ENCODE measurements around the gene SCUBE2.

SCUBE2 gene

DNA sequence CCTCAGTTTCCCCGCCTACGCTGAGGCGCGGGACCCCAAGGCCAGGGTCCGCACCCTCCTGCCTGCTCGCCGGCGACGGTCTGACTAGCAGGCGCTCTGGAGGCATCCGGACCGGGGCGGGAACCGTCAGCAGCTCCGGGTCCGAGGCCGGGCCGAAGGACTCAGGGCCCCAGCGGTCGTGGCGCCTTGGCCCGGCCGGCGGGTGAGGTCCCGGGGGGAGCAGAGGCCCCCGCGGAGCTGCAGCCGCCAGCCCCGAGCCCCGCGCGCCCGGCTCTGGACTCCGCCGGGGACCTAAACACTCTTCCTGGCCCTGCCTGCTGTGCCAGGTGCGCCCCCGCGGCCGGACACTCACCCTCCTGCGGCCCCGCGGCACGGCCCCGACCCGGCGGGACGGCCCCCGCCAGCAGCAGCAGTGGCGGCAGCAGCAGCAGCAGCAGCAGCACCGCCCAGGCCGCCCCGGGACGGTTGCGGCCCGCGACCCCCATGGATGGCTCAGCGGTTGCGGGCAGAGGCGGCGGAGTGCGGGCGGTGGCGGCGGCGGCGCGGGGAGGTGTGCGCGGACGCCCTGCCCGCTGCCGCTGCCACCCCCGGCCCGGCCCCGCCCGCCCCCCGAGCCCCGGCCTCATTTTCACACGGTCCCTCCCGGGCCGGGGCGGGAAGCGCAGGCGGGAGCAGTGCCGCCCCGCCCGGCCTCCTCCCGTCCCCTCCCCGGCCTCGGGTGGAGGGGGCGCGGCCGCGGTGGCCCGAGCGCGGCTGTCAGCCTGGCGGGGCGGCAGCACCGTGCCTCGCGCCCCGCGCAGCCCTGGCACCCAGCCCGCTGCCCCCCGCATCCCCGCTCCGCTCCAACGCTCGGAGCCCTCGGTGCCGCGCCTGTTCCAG is at the start of gene SCUBE2:
SCUBE2 (minus strand) TSS at position 556 of the 879 bp plus-strand sequence; CDS start at position 485, 71 bp downstream.
- no peak for DNase-seq (ENCODE audit: low read depth)

GRCh38 chr11:9141186-9141585 is 49.8 kb upstream of the SCUBE2 start:
- DNase-seq (ENCODE audit: low read depth): no peak

DNA sequence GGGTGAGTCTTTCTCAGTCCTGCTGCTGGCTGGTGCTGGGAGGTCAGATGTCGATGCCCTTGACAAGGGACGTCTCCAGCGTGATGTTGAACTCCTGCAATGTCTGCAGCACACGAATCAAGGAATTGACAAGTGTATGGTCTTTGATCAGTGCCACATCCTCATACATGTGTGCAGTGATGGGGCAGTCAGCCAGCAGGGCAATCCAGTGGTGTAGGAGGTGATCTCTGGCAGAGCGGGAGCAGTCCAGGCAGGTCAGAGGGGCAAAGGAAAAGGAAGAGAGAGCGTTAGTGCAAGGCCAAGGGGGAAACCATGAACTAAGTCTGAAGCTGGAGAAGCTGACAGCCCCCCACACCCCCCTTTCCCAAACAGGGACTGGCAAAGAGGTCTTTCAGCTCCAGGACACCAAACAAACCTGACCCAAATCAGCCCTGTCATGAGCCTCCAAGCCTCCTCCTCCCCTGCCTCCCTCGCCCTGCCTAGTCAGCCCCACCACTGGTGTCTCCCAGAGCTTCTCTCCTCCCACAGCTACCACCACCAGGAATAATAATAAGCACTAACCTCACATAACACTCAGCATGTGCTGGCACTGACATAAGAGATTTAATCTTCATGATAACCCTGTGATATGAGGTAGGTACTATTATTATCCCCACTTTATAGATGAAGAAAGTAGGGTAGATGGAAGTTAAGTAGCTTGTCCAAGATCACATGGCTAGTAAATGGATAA is 48.4 kb upstream of the SCUBE2 start:
- DNase-seq (ENCODE audit: low read depth): no peak

DNA sequence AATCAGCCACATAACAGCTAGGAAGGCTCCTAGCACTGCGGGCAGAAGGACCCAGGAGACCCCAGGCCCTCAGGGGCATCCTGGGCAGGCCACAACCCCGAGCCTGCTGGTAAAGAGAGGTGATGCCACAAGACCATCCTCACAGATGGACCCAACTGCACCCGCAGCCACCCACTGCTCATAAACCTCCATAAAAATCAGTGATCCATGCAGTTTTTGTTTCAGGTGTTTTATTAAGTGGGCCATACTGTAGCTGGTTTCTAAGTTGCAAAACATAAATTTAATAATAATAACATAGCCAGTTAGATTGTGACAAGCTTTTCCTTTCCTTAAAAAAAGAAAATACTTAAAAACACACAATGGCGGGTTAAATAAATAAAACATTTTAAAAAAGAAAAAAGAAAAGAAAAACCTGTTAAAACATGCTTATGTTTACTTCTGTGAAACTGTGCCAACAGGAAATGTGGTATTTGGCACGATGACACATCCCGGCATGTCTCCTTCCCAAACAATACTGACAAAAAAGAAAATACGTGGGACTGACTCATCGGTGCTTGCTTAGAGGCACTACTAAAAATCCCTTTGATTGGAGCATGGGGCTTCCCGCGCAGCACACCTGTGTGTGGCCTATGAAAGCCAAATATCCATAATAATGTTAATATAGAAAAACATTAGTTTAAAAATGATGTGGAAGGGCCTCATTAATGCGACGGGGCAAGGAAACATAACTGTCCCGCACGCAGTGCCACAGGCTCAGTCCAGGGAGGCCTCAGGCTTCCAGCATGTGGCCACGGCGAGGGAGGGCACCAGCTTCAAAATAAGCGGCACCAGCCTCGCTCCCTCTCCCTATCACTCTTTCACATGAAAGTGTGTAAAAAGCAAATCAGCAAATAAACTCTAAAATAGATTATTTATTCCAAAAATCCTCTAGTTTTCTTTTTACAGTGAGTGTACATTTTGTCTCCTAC is 47.5 kb upstream of the SCUBE2 start:
- no peak for DNase-seq (ENCODE audit: low read depth)

- DNase-seq (ENCODE audit: low read depth): no peak
Observed at GRCh38 chr11:9138133-9138453, 46.7 kb upstream of the SCUBE2 start.

- peak; percentile 44 for DNase-seq (ENCODE audit: low read depth)
Observed at GRCh38 chr11:9137293-9138132, 46.1 kb upstream of the SCUBE2 start.

DNA sequence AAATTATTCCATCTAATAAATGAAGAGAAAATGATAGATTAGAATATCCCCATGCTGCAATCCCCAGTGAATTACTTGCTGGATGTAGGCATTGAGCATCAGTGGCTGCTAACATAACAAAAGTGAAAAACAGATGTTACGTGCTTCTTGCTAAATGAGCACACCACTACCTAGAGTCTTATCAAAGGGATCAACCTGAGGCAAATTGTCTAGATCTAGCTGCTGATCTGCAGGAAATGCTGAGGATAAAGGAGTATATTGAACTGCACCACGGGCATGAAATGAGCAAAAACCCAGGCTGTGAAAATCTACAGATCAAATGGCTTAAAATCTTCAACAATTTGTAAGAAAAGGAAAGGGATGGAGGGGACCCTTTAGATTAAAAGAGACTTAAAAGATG is 45.3 kb upstream of the SCUBE2 start:
- DNase-seq (ENCODE audit: low read depth): no peak

- no peak for DNase-seq (ENCODE audit: low read depth)
Observed at GRCh38 chr11:9133956-9134355, 42.6 kb upstream of the SCUBE2 start.

DNA sequence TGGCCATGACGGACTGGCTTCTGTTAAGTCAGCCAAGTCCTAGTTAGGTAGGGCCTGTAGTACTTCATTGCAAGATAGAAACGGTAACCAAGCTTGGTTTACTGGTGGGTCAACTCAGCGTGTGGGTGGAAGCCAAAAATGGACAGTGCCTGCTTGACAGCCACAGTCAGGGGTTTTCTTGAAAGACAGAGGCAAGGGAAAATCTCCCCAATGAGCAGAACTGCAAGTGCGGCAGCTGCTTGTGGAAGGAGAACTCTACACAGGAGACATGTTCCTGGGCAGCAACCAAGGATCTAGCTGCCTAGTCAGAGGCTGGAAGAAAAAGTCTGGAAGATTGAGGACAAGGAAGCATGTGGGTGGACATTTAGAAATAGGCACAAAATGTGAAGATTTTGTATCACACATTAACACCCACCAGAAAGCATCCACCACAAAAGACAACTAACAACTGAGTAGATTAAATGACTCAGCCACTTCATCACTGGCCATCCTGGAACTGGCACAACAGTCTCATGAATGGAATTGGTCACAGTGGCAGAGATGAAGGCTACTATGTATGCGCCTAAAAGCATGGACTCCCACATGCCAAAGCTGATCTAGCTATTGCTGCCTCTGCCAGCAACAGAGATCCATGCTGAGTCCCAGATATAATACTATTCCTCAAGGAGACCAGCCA is 40.9 kb upstream of the SCUBE2 start:
- no peak for DNase-seq (ENCODE audit: low read depth)

GRCh38 chr11:9130297-9130696 is 38.9 kb upstream of the SCUBE2 start:
- DNase-seq (ENCODE audit: low read depth): no peak

- DNase-seq (ENCODE audit: low read depth): no peak
Observed at GRCh38 chr11:9126636-9127035, 35.2 kb upstream of the SCUBE2 start.

- DNase-seq (ENCODE audit: low read depth): no peak
Observed at GRCh38 chr11:9125185-9125886, 33.9 kb upstream of the SCUBE2 start.

GRCh38 chr11:9123595-9124304 is 32.4 kb upstream of the SCUBE2 start:
- no peak for DNase-seq (ENCODE audit: low read depth)

DNA sequence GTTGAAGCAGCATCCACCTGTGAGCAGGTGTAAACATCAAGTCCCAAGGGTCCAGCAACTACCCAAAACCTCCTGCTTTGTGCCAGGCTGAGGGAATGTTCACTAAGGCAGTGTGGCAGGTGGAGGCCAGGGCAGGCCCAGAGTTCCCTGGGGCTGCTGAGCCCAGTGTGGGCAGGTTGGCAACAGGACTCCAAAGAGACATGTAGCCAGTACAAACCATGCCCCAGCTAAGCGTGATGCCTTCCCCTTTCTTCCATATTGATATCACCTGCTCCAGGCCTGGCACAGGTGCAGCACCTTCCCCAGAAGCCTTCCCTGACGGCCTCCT is 30.0 kb upstream of the SCUBE2 start:
- no peak for DNase-seq (ENCODE audit: low read depth)

GRCh38 chr11:9120664-9121468 is 29.5 kb upstream of the SCUBE2 start:
- no peak for DNase-seq (ENCODE audit: low read depth)

GRCh38 chr11:9118277-9118676 is 26.9 kb upstream of the SCUBE2 start:
- no peak for DNase-seq (ENCODE audit: low read depth)

DNA sequence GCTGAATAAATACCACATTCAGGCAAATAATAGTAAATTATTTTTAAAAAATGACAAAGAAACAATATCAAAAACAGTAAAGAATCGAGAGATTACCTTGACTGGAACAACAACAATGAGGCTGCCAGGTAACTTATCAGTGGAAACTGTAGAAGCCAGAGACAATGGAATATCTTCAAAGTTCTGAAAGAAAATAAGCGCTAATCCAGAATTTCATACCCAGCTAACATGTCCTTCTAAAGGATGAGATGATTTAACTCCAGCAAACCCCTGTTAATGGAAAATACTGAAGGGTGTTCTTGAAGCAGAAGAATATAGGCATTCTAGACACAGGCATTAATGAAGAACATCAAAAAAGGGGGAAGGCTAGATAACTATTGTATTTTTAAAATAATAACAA is 20.7 kb upstream of the SCUBE2 start:
- DNase-seq (ENCODE audit: low read depth): no peak

DNA sequence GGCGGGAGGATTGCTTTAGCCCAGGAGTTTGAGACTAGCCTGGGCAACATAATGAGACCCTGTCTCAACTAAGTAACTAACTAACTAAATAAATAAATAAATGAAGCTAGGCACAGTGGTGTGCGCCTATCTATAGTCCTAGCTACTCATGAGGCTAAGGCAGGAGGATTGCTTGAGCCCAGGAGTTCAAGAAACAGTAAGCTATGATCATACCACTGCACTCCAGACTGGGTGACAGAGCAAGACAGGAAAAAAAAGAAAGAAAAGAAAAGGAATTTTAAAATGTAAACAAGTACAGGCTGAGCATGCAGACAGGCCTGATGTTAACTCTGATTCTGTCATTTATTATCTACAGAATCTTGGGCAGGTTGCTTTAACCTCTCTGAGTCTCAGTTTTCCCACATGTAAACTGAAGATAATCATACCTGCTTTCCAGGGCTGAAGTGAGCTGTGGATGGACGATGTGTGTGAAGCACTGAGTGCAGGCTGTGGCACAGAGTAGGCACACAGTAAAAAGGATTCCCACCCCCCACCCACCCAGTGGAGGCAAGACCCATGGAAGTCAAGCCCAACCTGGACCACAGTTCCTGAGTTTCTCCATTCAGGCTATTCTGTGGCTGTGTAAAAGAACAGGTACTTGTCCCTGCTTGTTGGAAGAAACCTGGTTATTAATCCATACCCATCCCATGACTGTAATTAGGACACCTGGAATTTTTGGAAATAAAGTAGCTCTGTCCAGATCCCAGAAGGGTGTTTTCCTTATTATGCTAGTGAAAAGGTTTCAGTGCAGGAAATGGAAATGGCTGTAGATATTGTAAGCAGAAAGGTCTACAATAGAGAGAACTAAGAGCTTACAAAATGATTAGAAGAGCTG is 18.7 kb upstream of the SCUBE2 start:
- no peak for DNase-seq (ENCODE audit: low read depth)
